ENCODE measurements around the gene HOXC12. TPM values are rescaled to one million over a fixed set of nuclear protein-coding genes. Genes with fewer than 3 reads are reported as not detected.

HOXC12 gene
- total RNA-seq, 2 experiments from 2014 or later = not detected

DNA sequence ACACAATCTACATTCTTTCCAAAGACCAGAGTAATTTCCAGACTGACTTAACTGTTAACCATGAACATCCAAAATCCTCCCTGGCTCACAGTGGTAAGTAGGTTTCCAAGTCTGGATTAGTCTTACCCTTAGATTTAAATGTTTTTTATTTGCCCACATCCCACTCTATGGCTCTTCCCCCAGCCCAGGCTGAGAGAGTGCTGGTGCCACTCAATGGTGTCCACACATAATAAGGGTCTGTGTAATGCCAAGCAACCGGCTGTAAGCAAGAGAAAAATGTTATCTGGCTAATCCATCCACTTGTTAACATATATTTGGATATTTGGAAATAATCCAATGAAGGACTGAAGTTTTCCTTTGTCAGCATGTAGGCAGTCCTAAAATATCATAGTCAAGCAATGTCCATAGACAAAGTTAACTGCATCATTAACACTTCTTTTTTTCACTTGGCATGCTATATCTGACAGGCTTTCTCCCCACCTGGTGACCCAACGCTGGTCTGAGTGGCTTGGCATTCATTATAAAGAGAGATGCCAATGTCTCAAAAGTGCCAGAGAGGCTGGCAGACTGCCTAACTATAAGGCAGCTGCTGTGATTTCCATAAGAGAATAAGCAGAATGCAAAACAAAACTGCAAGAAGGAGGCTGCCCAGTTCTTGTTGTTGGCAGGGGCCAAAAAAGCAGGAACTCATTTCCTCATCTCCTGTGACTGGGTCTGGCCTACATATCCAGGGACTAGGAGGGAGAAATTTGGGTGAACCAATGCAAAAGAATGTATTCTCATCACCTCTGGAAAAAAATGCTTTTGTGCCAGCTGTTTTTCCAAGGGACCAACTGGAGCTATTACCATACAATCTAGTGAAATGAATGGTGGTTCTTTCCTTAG, 29.9 kb upstream of the HOXC12 start:
- Mint-ChIP-seq H3K36me3 (ENCODE audit: low read depth) (no peaks in the 10 kb centered on the region), H3K4me3 (no peak overlapping the region), H3K27ac (no peak overlapping the region), H3K4me1 (ENCODE audit: low read depth) (no peaks in the 10 kb centered on the region), H3K9me3 (no peaks in the 10 kb centered on the region), H3K27me3 (peaks cover 92% of the 10 kb centered on the region)
- intact Hi-C loops (cut with DNase I, micrococcal nuclease) = no loop called here
- ChIA-PET POLR2A (no interaction called here), CTCF (no interaction called here)
- Histone ChIP-seq H3K27me3 (ENCODE audit: control insufficient read depth in 1 of 2, insufficient read depth in 2 of 2, low read length in 2 of 2) (peaks cover 76 to 89% of the 10 kb centered on the region in 2 experiments), H3K9me3 (ENCODE audit: control insufficient read depth in 1 of 2, insufficient read depth in 1 of 2, low read length in 2 of 2) (peaks cover 0 to 12% of the 10 kb centered on the region in 2 experiments), H3K27ac (ENCODE audit: low read depth in 1 of 2, low read length in 2 of 2) (no peak overlapping the region), H3K36me3 (ENCODE audit: insufficient read depth, low read length) (no peaks in the 10 kb centered on the region), H3K4me1 (ENCODE audit: insufficient read depth, low read length) (peaks cover 10% of the 10 kb centered on the region), H3K4me3 (ENCODE audit: low read length) (no peak overlapping the region)
- no peak for DNase-seq
- no peak for ATAC-seq (ENCODE audit: poor library complexity)
- TF ChIP-seq CTCF (IDR thresholded peaks at IDR 0.05) = no peak

DNA sequence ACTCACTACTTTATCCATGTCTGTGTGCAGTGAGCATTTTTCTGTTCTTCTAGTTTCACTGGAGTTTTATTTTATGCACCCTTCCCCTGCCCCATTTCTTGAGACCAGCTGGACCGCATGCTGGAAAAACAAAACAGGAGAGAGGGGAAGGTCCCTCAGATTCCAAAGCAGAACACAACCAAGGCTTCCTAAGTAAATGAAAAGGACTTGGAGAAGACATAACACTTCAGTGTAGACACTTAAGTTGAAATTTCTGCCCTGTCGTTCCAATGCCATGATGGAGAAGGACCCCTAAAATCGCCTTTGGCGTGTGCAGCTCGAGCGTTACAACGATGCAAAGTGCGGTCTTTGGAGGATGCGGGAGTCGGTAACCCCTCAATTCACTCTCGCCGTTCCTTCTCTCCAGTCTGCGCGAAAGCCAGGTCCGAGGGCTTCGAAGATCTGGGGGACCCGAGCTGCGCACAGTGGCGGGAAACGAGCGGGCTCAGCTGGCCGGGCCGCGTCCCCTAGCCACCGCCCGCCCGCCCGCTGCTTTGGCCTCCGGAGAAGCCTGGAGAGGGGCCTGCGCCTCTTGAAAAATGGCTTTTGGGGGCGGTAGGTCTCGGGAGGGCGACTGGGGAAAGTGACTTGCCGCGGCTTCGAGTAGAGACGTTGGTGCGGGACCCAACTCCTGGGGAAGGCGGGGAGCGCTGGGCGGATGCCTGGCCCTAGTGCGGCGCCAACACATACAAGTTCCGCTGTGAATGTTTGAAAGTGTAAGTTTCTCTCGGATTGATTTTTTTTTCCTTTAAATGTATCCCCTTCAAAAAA, 27.3 kb upstream of the HOXC12 start:
- no peak overlapping the region for H3K4me3 ChIP-seq (ENCODE audit: low read length)
- no peak overlapping the region for H3K27ac Mint-ChIP-seq
- DNase-seq = no peak
- no peaks in the 10 kb centered on the region for H3K36me3 Mint-ChIP-seq (ENCODE audit: low read depth)
- no peak for TF ChIP-seq CTCF (IDR thresholded peaks at IDR 0.05)
- no peaks in the 10 kb centered on the region for H3K9me3 Mint-ChIP-seq
- peaks cover 10% of the 10 kb centered on the region for H3K4me1 ChIP-seq (ENCODE audit: insufficient read depth, low read length)
- no peaks in the 10 kb centered on the region for H3K4me1 Mint-ChIP-seq (ENCODE audit: low read depth)
- H3K27me3 Mint-ChIP-seq = peaks cover 96% of the 10 kb centered on the region
- H3K27me3 ChIP-seq (ENCODE audit: control insufficient read depth in 1 of 2, insufficient read depth in 2 of 2, low read length in 2 of 2) = peaks cover 87 to 96% of the 10 kb centered on the region in 2 experiments
- H3K9me3 ChIP-seq (ENCODE audit: control insufficient read depth in 1 of 2, insufficient read depth in 1 of 2, low read length in 2 of 2) = peaks cover 0 to 20% of the 10 kb centered on the region in 2 experiments
- ATAC-seq (ENCODE audit: poor library complexity) = no peak
- H3K36me3 ChIP-seq (ENCODE audit: insufficient read depth, low read length) = no peaks in the 10 kb centered on the region
- H3K4me3 Mint-ChIP-seq = no peak overlapping the region
- intact Hi-C loops (cut with DNase I, micrococcal nuclease) = no loop called here
- H3K27ac ChIP-seq (ENCODE audit: low read depth in 1 of 2, low read length in 2 of 2) = no peak overlapping the region
- ChIA-PET CTCF (no interaction called here), POLR2A (no interaction called here)

- ATAC-seq (ENCODE audit: poor library complexity) (no peak), DNase-seq (no peak)
- Histone ChIP-seq H3K4me1 (ENCODE audit: insufficient read depth, low read length) (peaks cover 10% of the 10 kb centered on the region), H3K27me3 (ENCODE audit: control insufficient read depth in 1 of 2, insufficient read depth in 2 of 2, low read length in 2 of 2) (peaks cover 89 to 97% of the 10 kb centered on the region in 2 experiments), H3K4me3 (ENCODE audit: low read length) (no peak overlapping the region), H3K36me3 (ENCODE audit: insufficient read depth, low read length) (no peaks in the 10 kb centered on the region), H3K27ac (ENCODE audit: low read depth in 1 of 2, low read length in 2 of 2) (no peak overlapping the region), H3K9me3 (ENCODE audit: control insufficient read depth in 1 of 2, insufficient read depth in 1 of 2, low read length in 2 of 2) (peaks cover 0 to 20% of the 10 kb centered on the region in 2 experiments)
- peaks cover 96% of the 10 kb centered on the region for H3K27me3 Mint-ChIP-seq
- ChIA-PET POLR2A (interaction anchor here (1.1 kb wide), 1 partner anchor 10 kb away, joined by 3 read pairs; the partner anchor contains the start of gene HOXC13), CTCF (no interaction called here)
- no peak overlapping the region for H3K4me3 Mint-ChIP-seq
- H3K4me1 Mint-ChIP-seq (ENCODE audit: low read depth) = no peaks in the 10 kb centered on the region
- no peak overlapping the region for H3K27ac Mint-ChIP-seq
- H3K36me3 Mint-ChIP-seq (ENCODE audit: low read depth) = no peaks in the 10 kb centered on the region
- TF ChIP-seq CTCF (IDR thresholded peaks at IDR 0.05) = no peak
- intact Hi-C loops (cut with DNase I, micrococcal nuclease) = no loop called here
- H3K9me3 Mint-ChIP-seq = no peaks in the 10 kb centered on the region
These were observed 26.5 kb upstream of the HOXC12 start for GRCh38 chr12:53928054-53928835.

Data from CD4-positive, alpha-beta T cell (primary cell).